ENCODE data around the gene PRPF40B. TPM values are rescaled to one million over a fixed set of nuclear protein-coding genes. Genes with fewer than 3 reads are reported as not detected.
A peak's percentile ranks its signal among the peaks of the same experiment; 100 is the strongest.
"Not testable (repeated sequence)": the region's sequence is repeated elsewhere in the genome, so short reads cannot be mapped to it uniquely, and the experiment has no call there.

The PRPF40B gene
- total RNA-seq, 2 donors from 2014 or later: 6.3 to 9.3 TPM

DNA sequence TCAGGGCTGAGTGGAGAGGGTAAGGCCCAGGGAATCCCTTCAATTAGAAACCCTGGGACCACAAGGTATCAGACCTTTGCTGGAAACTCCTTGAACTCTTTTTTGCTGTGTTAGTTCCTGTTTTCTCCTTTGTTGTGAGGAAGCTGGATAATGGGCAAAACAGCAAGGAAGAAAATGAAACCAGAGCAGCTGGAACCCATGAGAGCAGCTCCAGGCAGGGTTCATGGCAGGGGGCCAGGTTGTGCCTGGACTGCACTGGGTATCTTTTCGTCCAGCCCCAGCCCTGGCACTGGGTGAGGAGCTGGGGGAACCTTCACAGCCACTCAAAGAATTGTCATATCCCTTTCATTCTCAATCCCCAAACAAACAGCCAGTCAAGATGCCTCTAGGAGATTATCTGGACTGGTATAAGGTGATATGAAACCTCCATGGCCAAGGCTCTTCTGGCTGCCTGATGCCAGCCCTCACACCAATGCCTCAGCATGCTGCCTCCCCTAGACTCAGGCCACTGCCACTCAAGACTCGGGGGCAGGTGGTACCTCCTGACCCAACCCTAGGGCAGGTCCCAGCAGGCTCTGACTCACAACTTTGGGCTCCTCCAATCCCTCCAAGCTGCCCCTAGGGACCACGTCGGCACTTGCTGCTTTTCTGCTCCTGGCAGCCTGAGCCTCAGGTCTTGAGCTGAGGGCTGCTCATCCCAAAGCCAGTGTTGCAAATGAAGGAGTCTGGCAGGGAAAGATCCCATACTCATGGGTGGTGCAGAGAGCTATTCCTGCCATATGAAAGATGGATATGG lies 34.4 kb upstream of the PRPF40B start:
- WGBS, 2 donors: 17 to 74% methylated on average over 1 to 4 of the region's 4 CpGs
- TF ChIP-seq POLR2A (IDR thresholded peaks at IDR 0.05): no peak
- TF ChIP-seq, protein P1, sequence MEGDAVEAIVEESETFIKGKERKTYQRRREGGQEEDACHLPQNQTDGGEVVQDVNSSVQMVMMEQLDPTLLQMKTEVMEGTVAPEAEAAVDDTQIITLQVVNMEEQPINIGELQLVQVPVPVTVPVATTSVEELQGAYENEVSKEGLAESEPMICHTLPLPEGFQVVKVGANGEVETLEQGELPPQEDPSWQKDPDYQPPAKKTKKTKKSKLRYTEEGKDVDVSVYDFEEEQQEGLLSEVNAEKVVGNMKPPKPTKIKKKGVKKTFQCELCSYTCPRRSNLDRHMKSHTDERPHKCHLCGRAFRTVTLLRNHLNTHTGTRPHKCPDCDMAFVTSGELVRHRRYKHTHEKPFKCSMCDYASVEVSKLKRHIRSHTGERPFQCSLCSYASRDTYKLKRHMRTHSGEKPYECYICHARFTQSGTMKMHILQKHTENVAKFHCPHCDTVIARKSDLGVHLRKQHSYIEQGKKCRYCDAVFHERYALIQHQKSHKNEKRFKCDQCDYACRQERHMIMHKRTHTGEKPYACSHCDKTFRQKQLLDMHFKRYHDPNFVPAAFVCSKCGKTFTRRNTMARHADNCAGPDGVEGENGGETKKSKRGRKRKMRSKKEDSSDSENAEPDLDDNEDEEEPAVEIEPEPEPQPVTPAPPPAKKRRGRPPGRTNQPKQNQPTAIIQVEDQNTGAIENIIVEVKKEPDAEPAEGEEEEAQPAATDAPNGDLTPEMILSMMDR (IDR thresholded peaks at IDR 0.05): no peak
- Histone ChIP-seq H3K9me3 (no peaks in the 10 kb centered on the region), H3K36me3 (replicated peaks in 1 of 2; ENCODE audit: insufficient read depth in 1 of 2, low read depth in 2 of 2) (no peaks in the 10 kb centered on the region), H3K27ac (no peak overlapping the region), H3K27me3 (no peaks in the 10 kb centered on the region), H3K4me3 (no peak overlapping the region), H3K4me1 (no peaks in the 10 kb centered on the region)
- peak in 1 of 4 donors; percentile 24 for DNase-seq
- intact Hi-C loops (cut with DNase I): no loop called here
- no peak for ATAC-seq

DNA sequence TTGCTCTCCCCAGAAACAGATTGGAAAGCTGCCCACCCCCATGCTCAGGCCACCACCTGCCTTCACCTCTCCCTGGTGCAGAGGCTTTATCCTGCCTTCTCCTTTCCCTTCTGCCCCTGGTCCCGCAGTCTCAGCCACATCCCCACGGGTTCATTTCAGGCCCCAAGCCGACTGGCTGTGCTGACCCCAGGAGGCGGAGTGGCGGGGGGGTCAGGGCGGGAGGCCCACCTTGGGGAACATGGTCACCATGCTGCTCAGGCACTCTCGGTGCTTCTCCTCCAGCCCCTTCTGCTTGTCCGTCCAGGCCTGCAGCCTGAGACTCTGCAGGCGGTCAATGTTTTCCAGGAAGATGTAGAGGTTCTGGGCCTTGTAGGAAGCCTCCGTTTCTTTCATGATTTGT lies 24.8 kb upstream of the PRPF40B start:
- no peaks in the 10 kb centered on the region for H3K27me3 ChIP-seq
- no peak overlapping the region for H3K27ac ChIP-seq
- WGBS, 2 donors: 72 to 85% methylated on average over 10 of the region's 10 CpGs
- intact Hi-C loops (cut with DNase I): no loop called here
- no peaks in the 10 kb centered on the region for H3K4me1 ChIP-seq
- H3K9me3 ChIP-seq: no peaks in the 10 kb centered on the region
- no peak for DNase-seq
- TF ChIP-seq, protein P1 (IDR thresholded peaks at IDR 0.05): no peak
- no peak for ATAC-seq
- no peaks in the 10 kb centered on the region for H3K36me3 ChIP-seq (replicated peaks in 1 of 2; ENCODE audit: insufficient read depth in 1 of 2, low read depth in 2 of 2)
- H3K4me3 ChIP-seq: no peak overlapping the region

DNA sequence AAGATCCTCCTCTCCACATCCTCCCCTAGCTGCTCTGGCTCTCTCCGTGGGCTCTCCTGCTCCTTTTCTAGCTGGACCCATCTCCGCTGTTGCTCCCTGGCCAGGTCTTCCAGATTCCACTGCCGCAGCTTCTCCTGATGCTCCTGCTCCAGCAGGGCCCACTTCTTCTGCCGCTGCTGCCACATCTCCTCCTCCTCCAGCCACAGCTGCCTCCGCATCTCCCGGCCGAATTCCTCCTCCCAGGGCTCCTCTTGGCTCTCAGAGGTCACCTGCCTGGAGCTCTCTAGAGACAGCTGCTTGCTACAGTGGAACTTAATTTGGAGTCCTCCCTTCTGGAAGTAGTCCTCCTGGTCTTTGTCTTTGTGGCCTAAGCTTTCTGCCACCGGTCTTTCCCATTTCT lies 23.4 kb upstream of the PRPF40B start:
- Histone ChIP-seq H3K4me1 (no peaks in the 10 kb centered on the region), H3K27me3 (no peaks in the 10 kb centered on the region), H3K36me3 (replicated peaks in 1 of 2; ENCODE audit: insufficient read depth in 1 of 2, low read depth in 2 of 2) (no peaks in the 10 kb centered on the region), H3K9me3 (no peaks in the 10 kb centered on the region), H3K27ac (no peak overlapping the region), H3K4me3 (no peak overlapping the region)
- intact Hi-C loops (cut with DNase I): no loop called here
- WGBS, 2 donors: 89 to 96% methylated on average over 8 of the region's 8 CpGs
- TF ChIP-seq, protein P1 (IDR thresholded peaks at IDR 0.05): no peak
- TF ChIP-seq POLR2A (IDR thresholded peaks at IDR 0.05): no peak
- ATAC-seq (no peak), DNase-seq (no peak)

DNA sequence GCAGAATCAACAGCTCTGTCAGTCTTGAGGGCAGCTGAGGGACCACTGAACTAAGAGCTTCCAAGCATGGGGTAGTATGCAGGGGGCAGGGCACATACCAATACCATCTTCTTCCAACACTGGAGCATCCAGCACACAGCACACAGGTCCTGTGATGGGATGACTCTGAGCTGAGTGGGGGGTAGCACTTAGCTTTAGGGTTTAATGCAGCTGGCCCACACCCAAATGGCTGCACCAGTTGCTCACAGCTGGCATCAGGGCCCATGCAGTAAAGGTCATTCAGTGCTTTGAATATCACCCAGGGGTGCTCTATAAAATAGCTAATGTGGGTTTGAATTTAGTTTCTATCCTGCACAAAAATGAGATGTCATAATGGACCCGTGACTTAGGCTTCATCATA lies 19.6 kb upstream of the PRPF40B start:
- H3K36me3 ChIP-seq (replicated peaks in 1 of 2; ENCODE audit: insufficient read depth in 1 of 2, low read depth in 2 of 2): no peaks in the 10 kb centered on the region
- H3K4me3 ChIP-seq: no peak overlapping the region
- H3K4me1 ChIP-seq: no peaks in the 10 kb centered on the region
- 67 to 81% methylated on average over 1 of the region's 1 CpG for WGBS, 2 donors
- intact Hi-C loops (cut with DNase I): no loop called here
- no peak for ATAC-seq
- no peaks in the 10 kb centered on the region for H3K27me3 ChIP-seq
- H3K9me3 ChIP-seq: no peaks in the 10 kb centered on the region
- no peak overlapping the region for H3K27ac ChIP-seq
- TF ChIP-seq, protein P1 (IDR thresholded peaks at IDR 0.05): no peak
- TF ChIP-seq POLR2A (IDR thresholded peaks at IDR 0.05): no peak
- no peak for DNase-seq

DNA sequence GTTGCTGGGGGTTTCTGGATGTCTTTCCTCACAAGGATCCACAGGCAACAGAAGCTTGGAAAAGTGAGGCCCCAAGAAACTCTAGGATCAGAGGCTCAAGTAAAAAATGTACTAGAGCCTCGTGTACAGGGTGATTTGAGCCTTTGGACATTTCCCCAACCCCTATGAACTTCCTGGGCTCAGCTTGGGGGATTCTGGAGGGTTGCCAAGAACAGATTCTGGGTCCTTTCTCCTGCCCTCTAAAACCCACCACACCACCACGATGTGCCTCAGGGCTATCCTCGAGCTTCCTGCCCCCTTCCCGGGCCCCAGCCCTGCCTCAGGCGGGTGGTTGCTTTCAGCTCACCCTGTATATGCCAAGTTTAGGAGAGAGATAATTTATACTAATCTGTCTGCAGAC lies 18.5 kb upstream of the PRPF40B start:
- DNase-seq: no peak
- intact Hi-C loops (cut with DNase I): no loop called here
- 58 to 66% methylated on average over 3 to 5 of the region's 5 CpGs for WGBS, 2 donors
- H3K9me3 ChIP-seq: no peaks in the 10 kb centered on the region
- no peaks in the 10 kb centered on the region for H3K36me3 ChIP-seq (replicated peaks in 1 of 2; ENCODE audit: insufficient read depth in 1 of 2, low read depth in 2 of 2)
- H3K4me3 ChIP-seq: no peak overlapping the region
- no peak for TF ChIP-seq POLR2A (IDR thresholded peaks at IDR 0.05)
- TF ChIP-seq, protein P1 (IDR thresholded peaks at IDR 0.05): no peak
- ATAC-seq: no peak
- no peaks in the 10 kb centered on the region for H3K27me3 ChIP-seq
- H3K4me1 ChIP-seq: no peaks in the 10 kb centered on the region
- H3K27ac ChIP-seq: no peak overlapping the region

DNA sequence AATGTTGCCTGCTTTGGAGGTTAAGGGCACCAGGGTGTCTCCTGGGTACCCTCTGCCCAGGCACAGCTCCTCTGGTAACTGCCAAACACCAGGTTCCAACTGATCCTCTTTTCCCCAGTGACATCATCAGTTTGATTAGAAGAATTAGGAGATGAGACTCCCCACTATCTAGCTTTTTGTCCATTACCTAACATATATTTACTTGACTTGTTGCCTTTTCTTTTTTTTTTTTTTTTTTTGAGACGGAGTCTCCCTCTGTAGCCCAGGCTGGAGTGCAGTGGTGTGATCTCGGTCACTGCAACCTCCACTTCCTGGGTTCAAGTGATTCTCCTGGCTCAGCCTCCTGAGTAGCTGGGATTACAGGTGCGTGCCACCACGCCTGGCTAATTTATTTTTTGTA lies 17.8 kb upstream of the PRPF40B start, which contains the start of gene FAM186B:
TSS of gene FAM186B (minus strand) at position 101 of the 400 bp plus-strand sequence. CDS start 162 bp downstream, outside the sequence.
- H3K36me3 ChIP-seq (replicated peaks in 1 of 2; ENCODE audit: insufficient read depth in 1 of 2, low read depth in 2 of 2); intact Hi-C loops (cut with DNase I); ATAC-seq; H3K27me3 ChIP-seq; H3K4me3 ChIP-seq; DNase-seq; H3K4me1 ChIP-seq; H3K27ac ChIP-seq; H3K9me3 ChIP-seq: not testable (repeated sequence)
- 89 to 96% methylated on average over 4 of the region's 4 CpGs for WGBS, 2 donors

Measured in body of pancreas (tissue), 4 donors.